ENCODE measurements around the gene DKKL1.
"Not testable (repeated sequence)": the region's sequence is repeated elsewhere in the genome, so short reads cannot be mapped to it uniquely, and the experiment has no call there.

Gene DKKL1

DNA sequence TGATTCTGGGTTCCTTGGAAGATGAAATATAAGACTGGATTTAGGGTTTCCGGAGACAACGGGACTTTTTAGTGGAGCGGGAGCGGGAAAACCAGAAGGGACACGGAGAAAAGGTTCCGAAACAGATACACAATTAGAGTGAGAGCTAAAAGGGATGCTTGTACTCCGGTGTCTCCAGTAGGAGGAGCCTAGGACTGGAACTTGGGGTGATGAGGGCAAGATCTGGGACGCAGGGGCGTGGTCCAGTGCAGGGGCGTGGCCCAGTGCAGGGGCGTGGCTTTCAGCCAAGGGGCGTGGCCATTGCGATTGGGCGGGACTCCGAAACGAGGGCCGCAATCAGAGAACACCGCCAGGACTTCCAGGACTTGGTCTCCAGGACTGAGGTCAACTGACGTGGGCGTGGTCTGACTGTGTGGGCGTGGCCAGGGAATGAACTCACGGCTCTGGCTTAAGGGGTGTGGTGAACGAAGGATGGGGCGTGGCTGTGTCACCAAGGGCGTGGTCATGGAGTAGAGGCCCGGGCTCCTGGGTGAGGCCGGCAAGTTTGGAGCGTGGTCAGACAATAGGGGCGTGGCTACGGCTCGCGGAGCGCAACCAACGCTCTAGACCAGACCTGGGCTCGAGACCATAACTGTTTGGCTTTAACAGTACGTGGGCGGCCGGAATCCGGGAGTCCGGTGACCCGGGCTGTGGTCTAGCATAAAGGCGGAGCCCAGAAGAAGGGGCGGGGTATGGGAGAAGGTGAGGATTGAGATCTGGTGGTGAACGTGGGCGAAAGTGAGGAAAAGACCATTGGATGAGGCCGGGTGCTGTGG, at the start of gene DKKL1:
TSS of gene DKKL1 (plus strand) at position 610 of the 815 bp plus-strand sequence. CDS start at position 732, 122 bp downstream.
- Mint-ChIP-seq H3K36me3 (ENCODE audit: low read depth) (no peaks in the 10 kb centered on the region), H3K4me3 (no peak within 1 kb of the TSS), H3K4me1 (ENCODE audit: low read depth) (peaks cover 4% of the 10 kb centered on the region), H3K27me3 (ENCODE audit: low read depth) (peaks cover 34% of the 10 kb centered on the region), H3K27ac (no peak within 1 kb of the TSS), H3K9me3 (no peaks in the 10 kb centered on the region)
- peak; percentile 81 for DNase-seq (ENCODE audit: low spot score)

- Mint-ChIP-seq H3K4me3 (no peak overlapping the region), H3K36me3 (ENCODE audit: low read depth) (peaks cover 19% of the 10 kb centered on the region), H3K9me3 (peaks cover 19% of the 10 kb centered on the region), H3K4me1 (ENCODE audit: low read depth) (peaks cover 3% of the 10 kb centered on the region), H3K27ac (no peak overlapping the region), H3K27me3 (ENCODE audit: low read depth) (no peaks in the 10 kb centered on the region)
- no peak for DNase-seq (ENCODE audit: low spot score)
Observed at GRCh38 chr19:49315111-49315510, 48.6 kb upstream of the DKKL1 start.

- Mint-ChIP-seq H3K27me3 (ENCODE audit: low read depth) (no peaks in the 10 kb centered on the region), H3K4me3 (no peak overlapping the region), H3K36me3 (ENCODE audit: low read depth) (peaks cover 17% of the 10 kb centered on the region), H3K9me3 (peaks cover 19% of the 10 kb centered on the region), H3K4me1 (ENCODE audit: low read depth) (peaks cover 3% of the 10 kb centered on the region), H3K27ac (no peak overlapping the region)
- no peak for DNase-seq (ENCODE audit: low spot score)
Observed at GRCh38 chr19:49316284-49316683, 47.4 kb upstream of the DKKL1 start.

DNA sequence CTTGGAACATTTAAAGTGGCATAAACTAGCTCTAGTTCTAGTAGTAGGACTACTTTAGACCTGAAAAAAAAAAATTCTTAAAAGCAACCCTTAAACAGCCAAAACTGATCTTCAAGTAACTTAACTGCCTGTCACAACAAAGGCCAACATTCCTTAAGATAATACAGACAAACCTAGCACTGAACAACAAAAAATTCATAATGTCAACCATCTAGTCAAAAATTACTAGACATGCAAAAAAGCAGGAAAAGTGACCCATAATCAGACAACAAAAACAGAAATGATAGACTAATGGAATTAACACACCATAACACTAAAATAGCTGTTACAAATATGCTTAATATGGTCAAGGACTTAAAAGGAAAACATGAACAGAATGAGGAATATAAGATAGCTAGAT, 45.4 kb upstream of the DKKL1 start:
- Mint-ChIP-seq H3K27me3 (ENCODE audit: low read depth) (no peaks in the 10 kb centered on the region), H3K27ac (no peak overlapping the region), H3K36me3 (ENCODE audit: low read depth) (peaks cover 20% of the 10 kb centered on the region), H3K4me1 (ENCODE audit: low read depth) (peaks cover 3% of the 10 kb centered on the region), H3K4me3 (no peak overlapping the region), H3K9me3 (peaks cover 22% of the 10 kb centered on the region)
- DNase-seq (ENCODE audit: low spot score): no peak

DNA sequence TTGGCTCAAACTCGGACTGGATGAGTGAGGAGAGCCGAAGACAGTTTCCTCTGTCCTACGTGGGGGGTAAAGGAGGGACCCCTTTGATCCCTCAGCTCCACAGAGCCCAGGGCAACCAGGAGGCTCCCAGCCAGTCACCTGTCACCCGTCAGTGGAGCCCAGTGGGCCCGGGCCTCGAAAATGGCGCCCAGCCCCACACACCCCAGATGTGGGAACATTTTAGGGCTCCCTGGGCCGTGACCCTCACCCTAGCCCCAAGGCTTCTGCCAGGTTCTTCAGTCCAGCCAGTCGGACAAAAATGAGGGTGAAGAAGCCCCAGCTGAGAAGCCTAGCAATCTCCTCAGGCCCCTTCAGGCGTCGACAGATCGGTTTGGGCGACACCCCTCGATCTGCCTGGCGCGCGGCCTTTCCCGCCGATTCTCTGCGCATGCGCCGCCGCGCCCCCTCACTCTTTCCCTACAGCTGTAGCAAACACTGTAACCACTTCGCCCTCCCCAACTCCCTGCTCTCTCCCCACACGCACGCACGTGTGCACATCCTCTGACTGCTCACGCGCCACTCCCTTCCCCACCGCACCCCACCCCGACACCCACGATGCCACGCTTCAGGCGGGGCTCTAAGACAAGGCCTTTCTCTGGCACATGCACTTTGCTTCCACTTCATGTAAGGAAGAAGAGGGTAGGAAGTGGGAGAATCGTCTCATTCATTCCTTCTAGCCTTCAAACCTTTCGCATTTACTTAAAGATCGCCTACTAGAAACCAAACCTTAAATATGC, 38.7 kb upstream of the DKKL1 start, which contains the start of gene SLC6A16:
TSS of gene SLC6A16 (minus strand) at position 391 of the 776 bp plus-strand sequence. CDS start 13,844 bp downstream, outside the sequence.
- H3K27me3 Mint-ChIP-seq (ENCODE audit: low read depth): no peaks in the 10 kb centered on the region
- no peak within 1 kb of the TSS for H3K4me3 Mint-ChIP-seq
- H3K9me3 Mint-ChIP-seq: peaks cover 3% of the 10 kb centered on the region
- H3K4me1 Mint-ChIP-seq (ENCODE audit: low read depth): peaks cover 16% of the 10 kb centered on the region
- no peak within 1 kb of the TSS for H3K27ac Mint-ChIP-seq
- peaks cover 12% of the 10 kb centered on the region for H3K36me3 Mint-ChIP-seq (ENCODE audit: low read depth)
- DNase-seq (ENCODE audit: low spot score): no peak

- not testable (repeated sequence) for H3K4me3 Mint-ChIP-seq; H3K27ac Mint-ChIP-seq; H3K9me3 Mint-ChIP-seq; DNase-seq (ENCODE audit: low spot score); H3K27me3 Mint-ChIP-seq (ENCODE audit: low read depth)
- peaks cover 16% of the 10 kb centered on the region for H3K36me3 Mint-ChIP-seq (ENCODE audit: low read depth)
- H3K4me1 Mint-ChIP-seq (ENCODE audit: low read depth): peaks cover 19% of the 10 kb centered on the region
Observed at GRCh38 chr19:49325756-49326155, 37.9 kb upstream of the DKKL1 start.

DNA sequence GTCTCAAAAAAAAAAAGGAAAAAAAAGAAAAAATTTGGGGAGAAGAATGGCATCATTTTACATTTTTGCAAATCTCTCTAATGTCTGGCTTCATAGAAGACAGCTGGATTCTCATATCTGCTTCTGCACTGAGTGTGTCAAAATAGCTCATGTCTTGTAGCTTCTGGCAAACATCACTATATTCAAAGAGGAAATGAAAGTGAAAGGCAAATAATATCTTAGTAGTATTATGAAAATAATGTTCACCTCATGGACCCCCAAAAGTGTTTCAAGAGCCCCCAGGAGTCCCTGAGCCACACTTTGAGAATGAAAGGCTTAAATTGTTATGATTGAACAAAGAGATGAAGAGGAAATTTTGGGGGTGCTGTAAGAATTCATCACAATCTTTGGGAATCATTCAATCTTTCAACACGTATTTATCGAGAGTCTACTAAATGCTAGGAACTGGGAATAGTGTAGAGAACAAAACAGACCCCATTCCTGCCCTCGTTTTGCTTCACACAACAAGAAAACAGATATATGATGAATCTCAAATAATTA, 37.4 kb upstream of the DKKL1 start:
- DNase-seq (ENCODE audit: low spot score): no peak
- H3K4me1 Mint-ChIP-seq (ENCODE audit: low read depth): peaks cover 19% of the 10 kb centered on the region
- H3K27ac Mint-ChIP-seq: no peak overlapping the region
- H3K9me3 Mint-ChIP-seq: peaks cover 3% of the 10 kb centered on the region
- peaks cover 14% of the 10 kb centered on the region for H3K36me3 Mint-ChIP-seq (ENCODE audit: low read depth)
- no peak overlapping the region for H3K4me3 Mint-ChIP-seq
- no peaks in the 10 kb centered on the region for H3K27me3 Mint-ChIP-seq (ENCODE audit: low read depth)

DNA sequence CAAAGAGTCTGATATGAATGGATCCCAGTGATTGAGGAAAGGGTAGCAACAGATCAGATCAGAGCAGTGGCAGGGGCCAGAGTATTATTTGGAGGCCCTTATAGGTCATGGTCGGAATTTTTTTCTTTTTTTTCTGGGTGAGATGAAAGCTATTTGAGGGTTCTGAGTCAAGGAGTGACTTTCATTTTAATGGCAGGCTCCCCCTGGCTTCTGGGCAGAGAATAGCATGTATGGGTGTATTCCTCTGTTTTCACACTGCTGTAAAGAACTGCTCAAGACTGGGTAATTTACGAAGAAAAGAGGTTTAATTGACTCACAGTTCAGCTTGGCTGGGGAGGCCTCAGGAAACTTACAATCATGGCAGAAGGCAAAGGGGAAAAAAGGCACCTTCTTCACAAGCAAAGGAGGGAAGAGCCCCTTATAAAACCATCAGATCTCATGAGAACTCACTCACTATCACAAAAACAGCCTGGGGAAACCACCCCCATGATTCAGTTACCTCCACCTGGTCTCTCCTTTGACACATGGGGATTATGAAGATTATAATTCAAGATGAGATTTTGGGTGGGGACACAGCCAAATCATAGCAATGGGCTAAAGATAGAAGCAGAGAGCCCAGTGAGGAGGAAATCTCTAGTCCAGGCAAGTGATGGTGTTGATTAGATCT, 35.7 kb upstream of the DKKL1 start:
- peaks cover 14% of the 10 kb centered on the region for H3K36me3 Mint-ChIP-seq (ENCODE audit: low read depth)
- H3K4me1 Mint-ChIP-seq (ENCODE audit: low read depth): peaks cover 30% of the 10 kb centered on the region
- no peak overlapping the region for H3K27ac Mint-ChIP-seq
- no peaks in the 10 kb centered on the region for H3K9me3 Mint-ChIP-seq
- peak; percentile 37 for DNase-seq (ENCODE audit: low spot score)
- no peak overlapping the region for H3K4me3 Mint-ChIP-seq
- no peaks in the 10 kb centered on the region for H3K27me3 Mint-ChIP-seq (ENCODE audit: low read depth)

DNA sequence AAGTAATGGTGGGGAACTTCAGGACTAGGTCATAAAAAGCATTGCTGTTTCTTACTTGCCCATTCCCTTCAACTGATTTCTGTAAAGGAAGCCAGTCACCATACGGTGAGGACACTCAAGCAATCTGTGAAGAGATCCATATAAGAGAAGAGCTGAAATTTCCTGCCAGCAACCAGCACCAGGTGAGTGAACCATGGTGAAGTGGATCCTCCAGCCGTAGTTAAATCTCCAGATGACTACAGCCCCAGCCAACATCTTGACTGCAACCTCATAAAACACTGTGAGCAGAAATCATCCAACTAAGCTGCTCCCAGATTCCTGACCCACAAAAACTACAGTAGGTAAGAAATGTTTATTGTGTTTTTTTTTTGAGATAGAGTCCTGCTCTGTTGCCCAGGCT, 34.9 kb upstream of the DKKL1 start:
- Mint-ChIP-seq H3K27me3 (ENCODE audit: low read depth) (no peaks in the 10 kb centered on the region), H3K36me3 (ENCODE audit: low read depth) (peaks cover 17% of the 10 kb centered on the region), H3K27ac (no peak overlapping the region), H3K4me1 (ENCODE audit: low read depth) (peaks cover 35% of the 10 kb centered on the region), H3K9me3 (no peaks in the 10 kb centered on the region), H3K4me3 (no peak overlapping the region)
- DNase-seq (ENCODE audit: low spot score): no peak

DNA sequence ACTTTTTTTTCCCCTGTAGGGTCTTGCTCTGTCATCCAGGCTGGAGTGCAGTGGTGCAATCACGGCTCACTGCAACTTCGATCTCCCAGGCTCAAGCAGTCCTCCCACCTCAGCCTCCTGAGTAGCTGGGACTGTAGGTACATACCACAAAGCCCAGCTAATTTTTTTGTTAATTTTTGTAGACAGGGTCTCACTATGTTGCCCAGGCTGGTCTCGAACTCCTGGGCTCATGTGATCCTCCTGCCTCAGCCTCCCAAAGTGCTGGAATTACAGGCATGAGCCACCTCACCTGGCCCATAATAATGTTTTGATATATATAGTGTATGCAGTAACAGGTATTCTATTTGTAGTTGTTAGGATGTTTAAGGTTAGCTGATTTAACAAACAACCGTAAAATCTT, 32.5 kb upstream of the DKKL1 start:
- not testable (repeated sequence) for H3K9me3 Mint-ChIP-seq; DNase-seq (ENCODE audit: low spot score); H3K27ac Mint-ChIP-seq; H3K27me3 Mint-ChIP-seq (ENCODE audit: low read depth)
- Mint-ChIP-seq H3K4me1 (ENCODE audit: low read depth) (peaks cover 44% of the 10 kb centered on the region), H3K4me3 (peak overlapping the region; percentile 5), H3K36me3 (ENCODE audit: low read depth) (peaks cover 19% of the 10 kb centered on the region)

GRCh38 chr19:49331616-49332055, 32.0 kb upstream of the DKKL1 start:
- Mint-ChIP-seq H3K27me3 (ENCODE audit: low read depth) (no peaks in the 10 kb centered on the region), H3K4me1 (ENCODE audit: low read depth) (peaks cover 46% of the 10 kb centered on the region), H3K27ac (no peak overlapping the region), H3K9me3 (no peaks in the 10 kb centered on the region), H3K36me3 (ENCODE audit: low read depth) (peaks cover 20% of the 10 kb centered on the region), H3K4me3 (peak overlapping the region; percentile 5)
- peak; percentile 61 for DNase-seq (ENCODE audit: low spot score)

- not testable (repeated sequence) for DNase-seq (ENCODE audit: low spot score); H3K9me3 Mint-ChIP-seq; H3K27me3 Mint-ChIP-seq (ENCODE audit: low read depth)
- H3K36me3 Mint-ChIP-seq (ENCODE audit: low read depth): peaks cover 26% of the 10 kb centered on the region
- H3K4me3 Mint-ChIP-seq: peak overlapping the region; percentile 88
- peaks cover 51% of the 10 kb centered on the region for H3K4me1 Mint-ChIP-seq (ENCODE audit: low read depth)
- peak overlapping the region; percentile 90 for H3K27ac Mint-ChIP-seq
Observed at GRCh38 chr19:49332691-49333417, 30.8 kb upstream of the DKKL1 start.

GRCh38 chr19:49333418-49333805, 30.3 kb upstream of the DKKL1 start:
- H3K9me3 Mint-ChIP-seq: no peaks in the 10 kb centered on the region
- peaks cover 30% of the 10 kb centered on the region for H3K36me3 Mint-ChIP-seq (ENCODE audit: low read depth)
- H3K4me3 Mint-ChIP-seq: peak overlapping the region; percentile 88
- H3K27ac Mint-ChIP-seq: peak overlapping the region; percentile 90
- peaks cover 53% of the 10 kb centered on the region for H3K4me1 Mint-ChIP-seq (ENCODE audit: low read depth)
- no peaks in the 10 kb centered on the region for H3K27me3 Mint-ChIP-seq (ENCODE audit: low read depth)
- DNase-seq (ENCODE audit: low spot score): no peak

Data from T-helper 2 cell treated with Interferon-gamma antibody and Interleukin-4, amounts not matched to agents 5 μg/mL and 100 μg/mL, for 36 hours (primary cell).